ENCODE results near the gene PARD3.
A peak's percentile ranks its signal among the peaks of the same experiment; 100 is the strongest.

PARD3 gene

DNA sequence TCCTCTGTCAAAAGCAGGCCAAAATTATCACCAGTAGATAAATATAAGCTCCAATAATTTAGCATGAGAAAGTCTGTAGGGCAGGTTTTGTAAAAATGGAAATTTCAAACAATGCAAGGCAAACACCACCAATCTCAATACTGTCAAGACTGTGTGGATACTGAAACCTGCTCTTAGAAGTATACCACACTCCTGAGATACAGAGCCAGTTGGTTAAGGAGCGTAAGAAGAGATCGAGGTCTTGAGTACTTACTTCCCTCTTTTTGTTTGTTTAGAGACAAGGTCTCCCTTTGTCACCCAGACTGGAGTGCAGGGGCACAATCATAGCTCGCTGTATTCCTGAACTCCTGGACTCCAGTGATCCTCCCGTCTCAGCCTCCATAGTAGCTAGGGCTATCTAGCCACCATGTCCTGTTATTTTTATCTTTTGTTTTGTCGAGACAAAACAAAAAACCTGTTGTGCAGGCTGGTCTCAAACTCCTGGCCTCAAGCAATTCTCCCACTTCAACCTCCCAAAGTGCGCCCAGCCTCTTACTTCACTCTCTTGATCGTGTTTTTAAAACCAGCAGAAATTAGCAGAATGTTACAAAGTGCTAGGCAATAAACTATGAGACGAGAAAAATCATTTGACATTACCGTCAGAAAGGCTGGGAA is 205.7 kb downstream of the PARD3 start:
- DNase-seq: no peak

- no peak for DNase-seq
Observed at GRCh38 chr10:34607894-34608293, 207.2 kb downstream of the PARD3 start.

GRCh38 chr10:34606890-34607289 is 208.2 kb downstream of the PARD3 start:
- no peak for DNase-seq

- DNase-seq: no peak
Observed at GRCh38 chr10:34602478-34602877, 212.6 kb downstream of the PARD3 start.

GRCh38 chr10:34601691-34602090 is 213.4 kb downstream of the PARD3 start:
- DNase-seq: no peak

- no peak for DNase-seq
Observed at GRCh38 chr10:34599026-34599795, 215.9 kb downstream of the PARD3 start.

DNA sequence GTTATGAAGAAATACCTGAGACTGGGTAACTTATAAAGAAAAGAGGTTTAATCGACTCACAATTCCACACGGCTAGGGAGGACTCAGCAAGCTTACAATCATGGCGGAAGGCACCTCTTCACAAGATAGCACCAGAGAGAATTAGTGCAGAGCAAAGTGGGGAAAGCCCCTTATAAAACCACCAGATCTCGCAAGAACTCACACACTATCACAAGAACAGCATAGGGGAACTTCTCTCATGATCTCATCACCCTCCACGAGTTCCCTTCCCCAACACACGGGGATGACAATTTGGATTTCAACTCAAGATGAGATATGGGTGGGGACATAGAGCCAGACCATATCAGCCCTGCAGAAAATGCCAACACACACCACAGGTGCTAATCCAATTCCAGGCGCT is 218.7 kb downstream of the PARD3 start:
- DNase-seq: no peak

DNA sequence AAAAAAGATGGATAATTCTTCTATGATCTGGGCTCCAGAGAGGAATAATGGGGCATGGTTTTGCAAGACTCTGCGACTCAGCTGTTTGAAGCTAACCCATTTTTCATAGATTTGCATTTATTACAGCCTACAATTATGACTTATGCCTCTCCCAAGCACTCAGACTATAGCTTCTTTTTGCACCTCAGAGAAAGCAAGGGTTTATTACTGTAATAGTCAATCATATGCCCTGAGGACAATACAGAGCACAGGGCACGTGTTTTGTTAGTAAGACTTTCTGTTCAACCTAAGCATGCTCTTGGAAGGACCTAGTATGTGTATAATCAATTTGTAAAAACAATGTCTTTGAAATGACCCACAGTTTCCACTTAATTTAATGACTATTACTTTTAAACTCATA is 221.2 kb downstream of the PARD3 start:
- peak; percentile 85 to 86 for DNase-seq

DNA sequence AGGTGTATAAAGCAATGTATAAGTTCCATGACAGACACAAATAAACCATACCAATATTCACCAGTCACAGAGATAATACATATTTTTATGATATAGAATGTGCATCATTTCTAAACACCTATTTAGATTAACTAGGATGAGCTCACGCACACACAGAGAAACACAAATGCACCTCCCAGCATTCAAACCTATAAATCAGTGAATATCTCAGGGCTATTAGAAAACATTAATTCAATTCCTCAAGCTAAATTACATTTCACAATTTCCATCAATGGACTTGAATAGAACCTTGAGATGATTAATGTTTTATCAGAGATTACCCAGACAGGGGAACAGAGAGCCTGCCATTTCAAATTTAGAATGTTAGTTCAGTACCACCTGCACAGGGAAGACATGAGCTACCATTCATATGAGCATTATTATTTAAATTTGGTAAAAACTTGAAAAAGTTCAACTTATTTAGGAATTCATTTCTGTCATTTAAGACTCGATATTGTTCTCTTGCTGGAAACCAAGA is 221.7 kb downstream of the PARD3 start:
- no peak for DNase-seq

DNA sequence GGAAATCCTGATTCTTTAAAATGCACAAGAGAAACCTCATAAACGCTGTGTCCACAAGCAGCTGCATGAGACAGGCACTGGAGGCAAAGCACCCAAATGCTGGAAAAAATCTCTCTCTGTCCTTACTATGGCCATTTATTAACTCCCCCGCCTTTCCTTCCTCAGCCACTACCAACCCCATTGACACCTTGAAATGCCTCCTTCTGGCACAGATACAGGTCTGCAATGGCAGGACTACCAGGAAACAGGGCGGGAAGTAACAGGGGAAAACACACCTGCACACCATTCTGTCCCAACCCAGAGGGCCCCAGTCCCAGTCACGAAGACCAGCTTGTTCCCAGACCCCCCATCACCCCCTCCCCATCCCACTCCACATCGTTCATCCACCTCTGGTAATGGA is 224.3 kb downstream of the PARD3 start:
- no peak for DNase-seq

DNA sequence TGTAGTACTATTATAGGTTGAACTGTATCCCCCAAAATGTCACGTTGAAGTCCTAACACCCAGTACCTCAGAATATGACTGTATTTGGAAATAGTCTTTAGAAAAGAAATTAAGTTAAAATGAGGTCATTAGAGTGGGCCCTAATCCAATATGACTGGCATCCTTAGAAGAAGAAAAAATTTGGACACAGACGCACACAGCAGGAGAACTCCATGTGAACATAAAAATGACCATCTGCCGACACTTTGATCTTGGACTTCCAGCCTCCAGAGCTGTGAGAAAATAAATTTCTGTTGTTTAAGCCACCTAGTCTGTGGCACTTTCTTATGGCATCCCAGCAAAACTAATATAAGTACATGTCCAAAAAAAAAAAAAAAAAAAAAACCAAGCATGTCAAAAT is 225.8 kb downstream of the PARD3 start:
- DNase-seq: no peak

GRCh38 chr10:34587680-34588019 is 227.4 kb downstream of the PARD3 start:
- DNase-seq: no peak

- no peak for DNase-seq
Observed at GRCh38 chr10:34587002-34587679, 228.0 kb downstream of the PARD3 start.

DNA sequence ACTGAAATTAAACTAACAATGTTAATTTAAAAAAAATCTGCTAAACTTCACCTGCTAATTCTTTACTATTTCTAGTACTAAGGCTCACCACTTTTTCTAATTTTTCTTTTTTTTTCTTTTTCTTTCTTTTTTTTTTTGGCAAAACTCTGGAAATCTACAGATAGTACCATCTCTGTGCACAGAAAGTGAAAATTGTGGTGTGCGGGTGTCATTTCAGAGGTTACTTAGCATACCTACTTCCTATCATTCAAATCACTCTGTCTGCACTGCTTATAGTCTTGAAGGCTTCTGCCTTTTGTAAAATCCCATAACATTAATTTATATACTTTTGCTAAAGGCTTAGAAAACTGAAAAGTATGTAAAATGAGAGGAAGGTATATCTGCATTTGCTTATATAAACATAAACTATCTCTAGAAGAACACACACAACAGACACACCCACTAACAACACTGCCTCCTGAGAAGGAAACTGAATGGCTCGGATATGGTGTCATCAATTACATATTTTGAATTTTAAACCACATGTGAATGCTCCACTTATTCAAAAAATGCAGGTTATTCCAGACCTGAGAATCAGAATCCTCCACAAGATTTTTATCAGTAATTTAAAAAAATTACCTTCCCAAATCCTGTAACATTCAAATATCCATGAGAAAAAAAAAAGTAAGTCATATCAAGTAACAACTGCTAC is 229.5 kb downstream of the PARD3 start:
- peak; percentile 62 to 66 for DNase-seq

- DNase-seq: no peak
Observed at GRCh38 chr10:34584164-34584563, 230.9 kb downstream of the PARD3 start.

- DNase-seq: no peak
Observed at GRCh38 chr10:34581801-34582532, 233.1 kb downstream of the PARD3 start.

DNA sequence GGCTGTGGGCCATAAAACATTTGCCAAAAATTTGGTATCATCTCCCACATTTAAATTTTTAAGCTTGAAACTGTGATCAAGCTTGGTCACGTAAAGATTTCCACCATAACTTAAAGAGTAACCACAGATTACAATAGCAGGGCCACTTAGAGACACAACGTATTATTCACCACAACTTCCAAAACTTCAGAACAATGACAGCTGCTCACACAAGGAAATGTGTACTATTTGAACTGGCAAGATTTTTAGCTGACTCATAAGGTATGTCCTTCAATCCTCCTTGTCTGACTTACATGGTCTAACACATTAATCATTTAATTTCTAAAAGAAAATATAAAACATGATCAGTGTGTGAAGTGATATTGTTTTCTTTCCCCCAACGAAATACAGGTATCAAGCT is 234.5 kb downstream of the PARD3 start:
- DNase-seq: no peak

DNA sequence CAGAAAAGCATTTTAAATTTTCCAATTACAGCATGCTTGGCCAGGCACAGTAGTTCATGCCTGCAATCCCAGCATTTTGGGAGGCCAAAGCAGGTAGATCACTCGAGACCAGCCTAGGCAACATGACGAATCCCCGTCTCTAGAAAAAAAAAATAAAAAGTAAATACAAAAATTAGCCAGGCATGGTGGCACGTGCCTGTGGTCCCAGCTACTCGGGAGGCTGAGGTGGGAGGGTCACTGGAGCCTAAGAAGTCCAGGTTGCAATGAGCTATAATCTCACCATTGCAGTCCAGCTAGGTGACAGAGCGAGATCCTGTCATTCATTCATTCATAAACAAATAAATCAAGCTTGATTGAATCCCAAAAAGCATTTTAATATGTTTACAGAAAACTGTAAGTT is 234.9 kb downstream of the PARD3 start:
- DNase-seq: no peak

DNA sequence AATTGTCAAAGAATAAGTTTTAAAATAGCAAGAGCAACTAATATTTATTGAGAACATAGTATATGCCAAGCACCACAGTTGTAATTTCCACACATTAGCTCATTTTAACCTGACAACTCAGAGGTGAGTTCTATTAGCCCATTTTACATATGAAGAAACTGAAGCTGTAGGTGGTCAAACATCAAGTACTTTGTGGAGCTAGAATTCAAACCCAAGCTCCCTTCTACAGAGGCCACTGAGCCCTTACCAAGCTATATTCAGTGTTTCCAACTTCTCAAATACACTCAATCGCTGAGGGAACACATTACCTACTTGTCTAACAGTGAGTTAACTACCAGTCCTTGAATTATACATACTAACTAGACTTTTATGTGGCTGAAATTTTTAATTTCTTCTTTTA is 236.6 kb downstream of the PARD3 start:
- DNase-seq: no peak

GRCh38 chr10:34576797-34577196 is 238.3 kb downstream of the PARD3 start:
- DNase-seq: no peak

GRCh38 chr10:34575882-34576281 is 239.2 kb downstream of the PARD3 start:
- DNase-seq: no peak

DNA sequence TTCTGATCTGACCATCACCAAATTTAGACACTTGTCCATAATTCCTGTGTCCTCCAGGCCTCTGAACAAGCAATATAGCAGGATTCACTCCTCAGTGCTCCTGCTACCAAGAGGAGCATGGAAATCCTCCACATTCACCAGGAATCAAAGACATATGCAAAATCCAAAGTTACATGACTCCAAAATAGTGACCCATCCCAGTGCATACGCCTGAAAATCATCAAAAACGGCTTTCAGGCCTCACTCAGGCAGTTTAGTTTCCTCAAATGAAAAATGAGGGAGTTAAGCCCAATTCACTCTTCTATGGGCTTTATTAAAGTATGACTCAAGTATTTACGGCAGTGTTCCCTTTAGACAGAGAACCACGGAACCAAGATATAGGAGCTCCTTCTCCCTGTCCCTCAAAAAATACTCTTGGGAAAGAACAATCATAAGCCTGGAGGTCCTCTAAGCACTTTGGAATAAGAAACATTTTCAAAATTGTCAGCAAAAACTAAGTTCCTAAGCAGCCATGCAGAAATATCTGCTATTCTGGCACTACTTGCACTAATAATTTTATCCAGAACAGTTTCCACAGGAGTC is 240.7 kb downstream of the PARD3 start:
- no peak for DNase-seq
